Hematopoietic multipotent progenitor cell treated with erythropoietin and hydrocortisone succinate and interleukin-3 and kit ligand, for 17 days (in vitro differentiated cells): Measurements from ENCODE around the gene MTR.
"Not testable (repeated sequence)": the region's sequence is repeated elsewhere in the genome, so short reads cannot be mapped to it uniquely, and the experiment has no call there.

Source experiments
- DNase-seq: peaks from one replicate; pipeline ENCODE4 v3.0.0-alpha.2; 2015; ENCODE audit warnings: low spot score

The MTR gene

DNA sequence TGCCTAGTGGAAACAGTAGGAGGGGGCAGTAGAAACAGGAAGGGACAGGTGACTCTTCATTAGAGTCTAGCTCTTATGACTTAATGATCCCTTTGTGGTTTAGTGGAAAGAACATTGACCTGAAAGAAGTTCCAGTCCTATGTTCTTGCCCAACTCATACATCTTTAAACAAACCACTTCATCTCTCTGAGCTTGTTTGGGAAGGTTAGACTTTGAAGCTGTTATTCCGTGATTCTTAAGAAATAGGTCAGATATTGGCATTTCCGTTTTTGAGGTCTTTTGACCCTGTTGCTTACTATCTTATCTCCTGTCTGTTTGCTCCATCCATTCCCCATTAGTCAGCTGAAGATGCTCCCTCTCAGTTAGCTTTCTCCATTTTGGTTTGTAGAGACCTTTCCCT is 38.5 kb downstream of the MTR start:
- no peak for DNase-seq

DNA sequence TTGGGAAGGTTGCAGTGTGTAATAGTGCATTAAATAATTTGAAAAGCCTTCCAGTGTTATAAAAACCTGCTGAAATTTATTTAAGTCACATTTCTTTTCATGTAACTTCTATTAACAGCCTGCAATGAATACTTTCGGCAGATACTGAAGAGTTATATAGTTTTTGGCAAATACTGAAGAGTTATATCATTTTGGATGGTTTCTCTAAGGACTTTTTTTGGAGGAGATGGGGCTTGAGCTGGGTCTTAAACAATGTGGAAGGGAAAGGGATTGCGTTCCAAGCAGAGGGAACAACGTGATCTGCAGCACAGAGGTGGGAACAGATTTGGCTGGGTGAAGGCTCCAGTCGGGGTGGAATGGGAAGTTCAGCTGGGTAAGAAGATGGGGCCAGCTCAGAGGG is 39.8 kb downstream of the MTR start:
- DNase-seq, result no peak

DNA sequence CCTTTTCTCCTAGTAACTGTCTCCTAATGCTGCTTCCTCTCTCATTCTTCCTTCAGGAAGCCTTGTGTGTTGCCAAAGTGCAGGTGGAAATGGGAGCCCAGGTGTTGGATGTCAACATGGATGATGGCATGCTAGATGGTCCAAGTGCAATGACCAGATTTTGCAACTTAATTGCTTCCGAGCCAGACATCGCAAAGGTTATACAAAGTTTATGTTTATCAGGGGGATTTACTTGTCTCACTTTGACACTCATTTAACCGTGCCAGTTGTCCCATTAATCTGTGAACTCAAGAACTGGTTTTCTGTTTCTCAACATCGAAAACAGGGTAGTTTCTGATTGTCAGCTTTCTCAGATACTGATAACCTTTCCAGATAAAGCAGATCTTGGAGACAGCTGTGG is 40.4 kb downstream of the MTR start:
- no peak for DNase-seq

DNA sequence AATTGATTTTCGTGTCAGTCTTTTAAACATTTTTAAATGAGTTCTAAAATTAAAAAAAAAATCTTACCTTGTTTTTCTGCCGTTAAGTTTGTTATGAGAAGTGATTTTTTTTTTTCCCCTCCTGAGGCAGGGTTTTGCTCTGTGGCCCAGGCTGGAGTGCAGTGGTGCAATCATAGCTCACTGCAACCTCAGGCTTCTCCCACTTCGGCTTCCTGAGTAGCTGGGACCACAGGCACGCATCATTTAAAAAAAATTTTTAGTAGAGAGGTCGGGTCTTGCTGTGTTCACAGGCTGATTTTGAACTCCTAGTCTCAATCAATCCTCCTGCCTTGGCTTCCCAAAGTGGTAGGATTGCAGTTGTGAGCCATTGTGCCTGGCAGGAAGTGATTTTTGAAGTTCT is 41.1 kb downstream of the MTR start:
- DNase-seq, result no peak

DNA sequence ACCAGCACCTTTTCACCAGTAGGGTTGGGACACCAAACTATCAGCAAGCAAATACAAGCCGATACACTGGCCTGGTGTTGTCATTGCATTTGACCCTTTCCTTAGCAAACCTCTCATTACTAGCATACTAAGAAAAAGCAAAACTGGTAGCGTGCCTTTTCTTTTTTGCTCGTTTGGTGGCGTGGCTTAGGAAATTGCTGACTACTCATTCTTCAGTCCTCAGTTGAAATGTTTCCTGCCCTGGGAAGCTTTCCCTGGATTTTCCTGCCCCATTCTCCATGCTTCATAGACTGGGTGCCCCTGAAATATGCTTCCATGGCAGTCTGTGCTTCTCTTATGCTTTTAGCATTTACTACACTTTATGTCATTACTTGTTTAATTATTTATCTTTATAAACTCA is 42.0 kb downstream of the MTR start:
- no peak for DNase-seq

DNA sequence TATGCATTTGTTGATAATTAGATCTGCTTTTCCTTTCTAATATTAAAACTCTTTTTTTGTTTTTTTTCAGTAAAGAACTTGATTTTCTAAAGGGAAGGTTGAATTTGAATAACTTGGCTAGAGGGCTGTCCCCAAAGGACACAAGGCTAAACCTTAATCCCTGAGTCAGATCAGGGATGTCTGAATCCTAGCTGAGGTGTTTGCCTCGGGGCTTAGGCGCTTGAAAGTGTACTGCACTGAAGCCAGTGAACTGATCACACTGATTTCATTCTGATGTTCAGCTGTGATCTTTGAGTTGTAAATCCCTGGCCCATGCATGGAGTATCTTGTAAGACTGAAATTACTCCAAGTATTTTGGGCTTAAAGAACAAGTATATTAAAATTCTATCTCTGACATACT is 42.8 kb downstream of the MTR start:
- DNase-seq, result no peak

DNA sequence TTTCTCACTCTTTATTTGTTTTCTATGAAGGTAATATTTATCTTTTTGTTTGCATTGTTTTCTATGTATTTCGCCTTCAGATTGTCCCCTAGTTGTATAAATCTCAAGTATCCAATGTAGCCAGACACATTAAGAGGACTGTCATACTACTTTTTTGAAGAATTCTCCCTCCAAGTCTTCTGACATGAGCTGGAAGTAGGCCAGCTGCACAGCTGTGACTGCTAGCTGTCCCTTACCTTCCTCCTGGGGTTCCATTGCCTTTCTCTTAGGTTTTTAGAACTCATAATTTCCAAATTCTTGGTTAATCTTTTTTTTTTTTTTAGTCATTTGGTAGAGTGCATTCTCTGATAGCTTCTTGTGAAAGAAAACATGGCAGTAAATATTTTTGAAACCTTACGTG is 46.2 kb downstream of the MTR start:
- no peak for DNase-seq

DNA sequence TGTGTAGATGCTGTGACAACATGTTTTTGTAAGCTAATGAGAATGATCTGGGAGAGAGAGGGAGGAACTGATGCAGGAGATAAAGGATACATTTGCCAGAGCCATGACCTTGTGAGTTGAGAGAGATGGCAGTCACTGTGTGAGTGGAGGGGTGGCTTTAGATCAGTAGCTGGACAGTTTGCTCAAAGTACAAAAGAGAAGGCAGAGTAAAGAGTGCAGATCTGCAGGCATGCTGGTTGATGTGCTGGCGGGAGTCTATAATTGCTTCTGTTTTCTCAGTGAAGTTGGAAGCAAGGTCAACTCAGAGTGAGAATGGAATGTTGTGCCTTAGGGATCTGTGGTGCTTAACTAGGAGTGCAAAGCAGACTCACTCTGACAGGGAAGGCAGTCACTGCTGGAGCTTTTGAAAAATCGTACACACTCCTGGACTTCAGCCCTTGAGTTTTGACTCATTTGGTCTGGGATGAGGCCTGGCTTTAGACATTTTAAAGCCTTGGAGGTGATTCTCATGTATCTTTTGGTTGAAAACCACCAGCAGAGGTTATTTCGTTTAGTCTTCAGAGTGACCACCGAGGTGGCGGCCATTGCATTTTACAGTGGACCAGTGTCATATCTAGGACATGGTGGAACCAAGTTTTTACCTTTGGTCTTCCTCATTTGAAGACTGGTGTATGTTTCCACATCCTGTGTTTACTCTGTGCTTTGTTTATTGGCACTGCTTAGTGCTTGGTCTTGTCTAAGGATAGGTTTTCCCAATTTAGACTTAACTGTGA is 49.6 kb downstream of the MTR start:
- DNase-seq, result no peak

DNA sequence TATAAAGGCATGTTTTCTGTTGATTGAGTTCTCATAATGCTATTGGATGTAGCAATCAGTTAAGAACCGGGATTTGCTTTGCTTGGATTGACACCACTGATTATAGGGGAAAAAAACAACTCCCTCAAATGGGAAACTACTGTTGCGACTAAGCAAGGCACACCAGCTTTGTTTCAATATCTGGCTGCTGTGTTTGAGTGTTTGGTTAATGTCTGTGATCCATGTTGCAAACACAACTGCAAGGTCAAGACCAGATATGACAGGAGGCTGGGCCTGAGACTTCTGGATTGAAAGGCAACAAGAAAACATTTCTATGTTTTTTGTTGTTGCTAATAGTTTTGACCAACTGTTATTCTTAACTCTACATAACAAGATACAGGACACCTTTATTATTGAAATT is 50.7 kb downstream of the MTR start:
- no peak for DNase-seq

DNA sequence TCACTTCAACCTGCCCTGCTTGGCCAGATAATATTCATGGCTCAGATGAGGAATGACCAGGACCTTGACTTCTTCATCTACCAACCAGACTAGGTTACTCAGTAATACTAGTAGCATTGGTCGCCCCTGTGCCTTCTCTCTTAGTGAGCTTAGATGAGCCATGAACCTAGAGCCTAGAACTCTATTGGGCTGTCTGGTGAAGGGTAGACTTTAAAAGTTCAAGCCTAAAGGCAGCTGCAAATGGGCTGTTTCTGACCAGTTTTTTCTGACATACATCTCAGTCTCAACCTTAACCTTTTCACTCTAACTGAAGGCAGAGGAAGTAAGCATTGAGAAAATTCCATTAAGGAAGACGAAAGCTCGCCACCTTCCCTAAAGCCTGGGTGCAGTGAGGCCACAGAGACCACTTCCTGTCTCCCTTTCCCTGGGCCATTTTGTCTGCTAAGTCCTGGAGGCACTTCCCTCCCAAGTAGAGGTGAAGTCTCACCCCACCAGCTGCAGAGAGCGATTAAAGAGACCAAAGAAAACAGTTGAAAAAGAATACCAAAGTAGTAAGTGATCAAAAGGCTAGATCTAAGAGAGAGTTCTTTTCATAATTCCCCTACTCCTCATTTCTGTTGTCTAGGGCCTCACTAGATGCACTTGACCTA is 53.3 kb downstream of the MTR start:
- no peak for DNase-seq

DNA sequence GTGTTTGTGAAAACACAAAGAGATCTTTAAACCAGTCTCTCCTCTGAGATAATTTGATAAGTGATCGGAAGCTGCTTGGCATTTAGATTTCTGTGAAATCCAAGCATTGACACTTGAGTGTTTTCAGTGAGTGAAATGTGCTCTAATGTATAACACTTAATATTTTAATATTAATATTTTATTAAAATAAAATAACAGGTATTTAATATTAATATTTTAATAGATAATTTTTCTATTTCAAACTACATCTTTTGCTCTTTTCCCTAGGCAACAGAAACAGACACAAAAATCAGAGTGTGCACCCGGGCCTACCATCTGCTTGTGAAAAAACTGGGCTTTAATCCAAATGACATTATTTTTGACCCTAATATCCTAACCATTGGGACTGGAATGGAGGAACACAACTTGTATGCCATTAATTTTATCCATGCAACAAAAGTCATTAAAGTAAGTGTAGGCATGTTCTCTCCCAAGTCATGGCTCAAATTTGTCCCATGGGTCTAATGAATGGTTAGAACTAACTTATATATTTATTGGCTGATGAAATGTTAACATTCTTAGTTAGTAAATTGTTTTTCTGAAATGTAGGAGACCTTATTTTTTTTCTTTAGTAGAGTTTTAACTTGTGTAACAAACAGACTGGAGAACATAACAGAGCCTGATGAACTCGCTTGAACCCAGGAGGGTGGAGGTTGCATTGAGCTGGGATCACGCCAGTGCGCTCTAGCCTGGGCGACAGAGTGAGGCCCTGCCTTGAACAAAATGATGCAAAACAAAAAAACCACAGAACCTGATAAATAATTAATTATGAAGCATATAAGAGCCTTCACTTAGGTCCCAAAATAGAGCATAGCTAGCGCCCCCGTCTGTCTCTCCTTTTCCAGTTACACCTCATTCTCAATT is 55.2 kb downstream of the MTR start:
- DNase-seq, result no peak

DNA sequence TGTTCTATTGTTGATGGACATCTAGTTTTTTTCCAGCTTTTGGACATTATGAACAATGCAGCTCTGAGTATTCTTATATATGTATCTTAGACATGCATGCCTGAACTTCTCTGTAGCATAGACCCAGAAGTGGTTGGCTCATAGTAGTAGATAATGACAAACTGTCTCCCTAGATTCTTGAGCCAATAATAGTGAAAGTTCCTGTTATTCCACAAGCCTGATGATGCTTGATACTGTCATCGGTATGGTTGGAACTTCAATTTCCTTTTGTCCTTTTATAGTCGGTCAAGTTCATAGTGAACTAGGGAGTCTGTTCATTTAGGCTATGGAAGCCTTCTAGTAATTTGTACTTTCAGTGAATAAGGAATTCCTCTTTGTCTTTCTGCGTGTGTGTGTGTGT is 56.8 kb downstream of the MTR start:
- DNase-seq, result no peak

DNA sequence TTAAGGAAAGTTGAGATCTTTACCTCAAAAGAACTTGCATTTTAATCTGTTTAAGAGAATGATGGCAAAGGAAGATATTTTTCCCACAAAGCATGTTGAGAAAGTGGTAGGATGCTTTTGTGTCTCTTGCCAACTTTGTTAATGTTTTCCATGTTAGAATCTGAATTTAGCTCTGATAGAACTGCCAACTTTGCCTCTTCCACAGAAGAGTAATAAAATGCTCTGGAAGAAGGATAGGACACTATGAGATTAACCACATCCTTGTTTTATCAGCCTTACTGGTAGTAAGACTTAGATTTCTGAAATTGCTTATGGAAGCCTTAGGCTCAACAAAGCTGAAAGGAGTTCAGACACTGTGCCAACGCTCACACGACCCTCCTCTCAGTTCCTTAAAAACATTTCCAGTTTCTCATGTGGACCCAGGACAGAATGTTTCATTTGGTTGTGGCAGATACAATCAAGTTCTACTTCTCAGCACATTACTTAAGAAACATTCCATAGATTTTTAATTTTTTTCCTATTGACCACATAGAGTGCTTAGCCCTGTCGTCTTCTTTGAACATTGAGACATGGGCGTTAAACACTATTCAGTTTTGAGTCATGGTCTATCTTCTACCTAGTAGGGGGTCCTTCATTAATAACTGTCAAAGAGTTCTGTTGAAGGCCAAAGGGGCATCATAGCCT is 59.0 kb downstream of the MTR start:
- no peak for DNase-seq

DNA sequence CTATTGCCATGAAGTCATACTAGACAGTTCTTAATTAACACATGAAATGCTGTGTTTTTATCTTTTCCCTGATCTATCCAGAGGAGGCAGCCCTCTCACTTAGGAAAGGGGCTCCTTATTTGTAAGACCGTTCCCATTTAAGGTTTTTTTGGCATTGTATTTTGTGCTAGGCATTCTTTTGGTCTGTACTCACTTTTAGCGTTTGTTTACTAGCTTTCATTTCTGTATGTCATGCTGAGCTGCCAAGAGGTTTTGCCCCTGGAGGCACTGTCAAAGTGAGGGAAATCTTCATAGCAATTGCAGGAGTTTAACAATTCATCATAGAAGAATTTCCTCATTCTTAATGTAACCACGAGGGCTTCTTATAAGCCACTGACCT is 59.5 kb downstream of the MTR start:
- DNase-seq, result no peak

DNA sequence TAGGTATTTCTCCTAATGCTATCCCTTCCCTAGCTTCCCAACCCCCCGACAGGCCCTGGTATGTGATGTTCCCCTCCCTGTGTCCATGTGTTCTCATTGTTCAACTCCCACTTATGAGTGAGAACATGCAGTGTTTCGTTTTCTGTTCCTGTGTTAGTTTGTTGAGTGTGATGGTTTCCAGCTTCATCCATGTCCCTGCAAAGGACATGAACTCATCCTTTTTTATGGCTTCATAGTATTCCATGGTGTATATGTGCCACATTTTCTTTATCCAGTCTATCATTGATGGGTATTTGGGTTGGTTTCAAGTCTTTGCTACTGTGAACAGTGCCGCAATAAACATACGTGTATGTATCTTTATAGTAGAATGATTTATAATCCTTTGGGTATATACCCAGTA is 61.6 kb downstream of the MTR start:
- DNase-seq, result not testable (repeated sequence)

DNA sequence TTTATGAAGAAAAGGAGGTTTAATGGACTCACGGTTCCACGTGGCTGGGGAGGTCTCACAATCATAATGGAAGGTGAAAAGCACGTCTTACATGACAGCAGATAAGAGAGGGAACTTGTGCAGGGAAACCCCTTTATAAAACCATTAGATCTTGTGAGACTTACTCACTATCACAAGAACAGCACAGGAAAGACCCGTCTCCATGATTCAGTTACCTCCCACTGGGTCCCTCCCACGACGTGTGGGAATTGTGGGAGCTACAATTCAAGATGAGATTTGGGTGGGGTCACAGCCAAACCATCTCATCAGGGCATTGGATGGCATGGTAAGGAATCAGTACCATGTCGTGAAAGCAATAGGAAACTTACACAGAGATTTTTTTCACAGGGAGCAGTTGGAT is 63.1 kb downstream of the MTR start:
- no peak for DNase-seq

DNA sequence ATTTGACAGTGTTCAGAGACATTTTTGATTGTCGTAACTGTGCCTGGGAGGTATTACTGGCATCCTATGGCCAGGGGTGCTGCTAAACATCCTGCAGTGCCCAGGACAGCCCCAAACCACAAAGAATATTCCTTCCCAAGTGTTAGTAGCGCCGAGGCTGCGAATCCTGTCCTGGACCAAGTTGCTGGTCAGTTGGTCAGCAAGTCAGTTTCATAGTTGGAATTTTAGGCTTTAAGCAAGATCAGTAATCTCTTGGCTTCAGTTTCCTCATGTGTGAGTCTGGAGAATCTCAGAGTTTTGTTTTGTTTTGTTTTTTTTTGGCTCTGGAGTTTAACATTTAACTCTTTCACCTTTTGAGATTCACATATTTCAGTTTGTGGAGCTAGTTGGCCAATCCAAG is 65.0 kb downstream of the MTR start:
- DNase-seq, result no peak

DNA sequence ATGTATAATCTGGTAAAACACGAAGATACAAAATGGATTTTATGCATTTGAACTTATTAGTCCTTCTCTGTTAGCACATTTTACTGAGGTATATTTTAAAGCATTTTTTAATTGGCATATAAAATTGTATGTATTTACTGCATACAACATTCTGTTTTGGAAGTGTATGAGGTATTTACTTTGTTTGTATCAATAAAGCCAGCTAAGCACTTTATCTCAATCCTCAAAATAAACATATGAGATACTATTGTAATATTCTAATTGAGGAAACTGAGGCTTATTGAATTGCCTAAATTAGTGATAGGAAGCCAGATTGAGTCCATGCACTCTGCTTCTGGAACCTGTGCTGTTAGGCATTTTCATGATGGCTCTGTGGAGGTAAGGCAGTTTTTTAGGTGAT is 65.6 kb downstream of the MTR start:
- no peak for DNase-seq

DNA sequence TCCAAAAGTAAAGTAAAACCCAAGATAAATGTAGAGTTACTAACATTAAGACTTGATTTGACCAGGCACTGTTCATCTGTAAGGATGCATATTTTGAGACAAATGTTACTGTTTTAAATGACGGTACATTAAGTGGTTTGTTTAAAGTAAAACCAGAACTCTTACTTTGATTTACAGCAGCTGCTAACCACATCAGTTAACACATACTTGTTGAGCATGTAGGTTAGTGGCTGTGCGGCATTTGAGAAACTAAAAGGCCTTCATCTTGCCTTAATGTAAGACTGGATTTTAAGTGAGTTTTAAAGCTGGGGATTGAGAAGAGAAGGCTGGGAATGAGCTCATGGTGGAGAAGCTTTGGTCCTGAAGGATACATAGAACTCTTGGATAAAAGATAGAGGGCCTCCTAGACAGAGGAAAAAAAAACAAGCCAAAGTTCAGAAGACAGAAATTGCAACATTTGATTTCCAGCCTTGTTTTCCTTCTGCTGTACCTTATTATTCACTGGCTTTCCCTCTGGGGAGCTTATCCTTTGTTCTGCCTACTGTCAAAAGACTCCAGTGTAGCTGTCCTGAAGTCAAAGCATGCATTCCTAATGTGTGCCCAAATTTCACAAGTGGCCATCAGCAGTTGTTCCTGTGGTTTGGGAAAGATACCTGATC is 66.6 kb downstream of the MTR start:
- no peak for DNase-seq

DNA sequence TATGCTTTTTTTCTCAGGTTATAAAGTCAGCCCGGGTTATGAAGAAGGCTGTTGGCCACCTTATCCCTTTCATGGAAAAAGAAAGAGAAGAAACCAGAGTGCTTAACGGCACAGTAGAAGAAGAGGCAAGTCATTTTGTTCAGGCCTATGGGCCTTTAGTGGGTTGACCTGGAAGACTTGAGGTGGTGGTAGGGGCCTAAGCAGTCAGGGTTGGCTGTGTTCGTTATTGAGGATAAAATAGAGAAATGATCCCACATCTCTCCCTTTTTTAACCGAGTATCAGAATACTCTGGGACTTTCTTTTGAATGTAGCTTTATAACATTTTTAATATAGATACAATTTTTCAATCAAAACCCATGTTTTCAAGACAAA is 67.1 kb downstream of the MTR start:
- no peak for DNase-seq

DNA sequence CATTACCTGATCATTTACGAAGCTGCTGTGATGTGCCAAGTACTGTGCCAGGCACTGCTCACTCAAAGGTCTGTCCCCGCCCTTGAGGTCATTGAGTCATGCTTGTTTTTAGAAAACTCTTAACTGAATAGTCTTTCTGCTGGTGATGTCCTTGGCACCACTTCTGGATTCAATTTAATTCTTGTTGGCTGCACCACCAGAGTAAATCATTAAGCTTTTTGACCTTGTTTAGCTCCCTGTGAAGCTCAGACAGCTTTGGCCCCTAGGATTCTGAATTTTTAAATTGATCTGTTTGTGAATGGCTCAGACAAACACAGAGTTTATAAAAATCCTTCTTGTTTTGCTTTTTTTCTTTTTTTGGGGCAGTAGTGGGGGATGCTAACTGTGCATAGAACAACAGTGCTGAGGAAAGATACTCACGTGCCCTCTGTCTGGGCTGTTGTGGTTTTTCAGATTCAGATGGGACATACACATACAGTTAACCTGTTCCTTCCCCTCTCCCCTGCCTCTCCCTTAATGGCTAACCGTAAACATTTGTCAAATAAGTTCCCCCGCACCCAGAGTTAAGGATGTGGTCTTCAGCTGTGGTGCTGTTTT is 67.6 kb downstream of the MTR start:
- no peak for DNase-seq

DNA sequence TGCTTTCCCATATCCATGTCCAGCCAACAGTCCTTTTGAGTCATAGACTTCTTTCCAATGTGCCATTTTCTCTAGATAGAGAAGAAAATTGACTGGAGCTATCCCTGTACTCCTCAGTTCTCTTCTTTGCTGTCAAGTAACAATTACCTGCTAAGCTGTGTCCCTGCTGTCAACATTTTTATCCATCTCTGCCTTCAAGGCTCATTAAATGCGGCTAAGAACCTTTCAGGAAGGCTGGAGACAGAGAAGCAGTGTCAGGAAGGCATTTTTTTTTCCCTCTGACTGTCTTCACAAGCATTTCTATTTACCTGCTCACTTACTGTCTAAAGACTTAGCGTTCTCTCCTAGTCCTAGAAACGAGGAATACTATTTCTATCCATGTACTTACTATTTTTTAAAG is 69.1 kb downstream of the MTR start:
- DNase-seq, result no peak
